ENCODE data around the gene FAM200C. TPM values are rescaled to one million over a fixed set of nuclear protein-coding genes. Genes with fewer than 3 reads are reported as not detected.
A peak's percentile ranks its signal among the peaks of the same experiment; 100 is the strongest.

Gene FAM200C
- total and polyA plus RNA-seq, 7 donors: 0.54 to 8.5 (median 1.4) TPM

- no peak overlapping the region for H3K27ac ChIP-seq
- peaks cover 7% of the 10 kb centered on the region for H3K4me1 ChIP-seq
- 51 to 68% (median 52%) methylated on average over 2 of the region's 2 CpGs for WGBS, 3 donors
- intact Hi-C loops (cut with DNase I): no loop called here
- TF ChIP-seq CTCF (IDR thresholded peaks at IDR 0.05): no peak
- peaks cover 0 to 39% (median 0%) of the 10 kb centered on the region in 3 donors for H3K27me3 ChIP-seq (ENCODE audit: insufficient read depth in 3 of 3, low read length in 2 of 3)
- ATAC-seq: no peak
- H3K36me3 ChIP-seq (ENCODE audit: insufficient read depth in 1 of 2, low read depth in 1 of 2): no peaks in the 10 kb centered on the region
- DNase-seq: no peak
- no peaks in the 10 kb centered on the region for H3K9me3 ChIP-seq
- no peak overlapping the region for H3K4me3 ChIP-seq
Observed at GRCh38 chr5:160367261-160367660, 32.6 kb downstream of the FAM200C start.

- TF ChIP-seq CTCF (IDR thresholded peaks at IDR 0.05): no peak
- intact Hi-C loops (cut with DNase I): no loop called here
- no peak overlapping the region for H3K27ac ChIP-seq
- H3K4me1 ChIP-seq: peaks cover 7% of the 10 kb centered on the region
- no peaks in the 10 kb centered on the region for H3K36me3 ChIP-seq (ENCODE audit: insufficient read depth in 1 of 2, low read depth in 1 of 2)
- H3K4me3 ChIP-seq: no peak overlapping the region
- DNase-seq (no peak), ATAC-seq (no peak)
- H3K27me3 ChIP-seq (ENCODE audit: insufficient read depth in 3 of 3, low read length in 2 of 3): peaks cover 0 to 37% (median 0%) of the 10 kb centered on the region in 3 donors
- 87 to 96% (median 94%) methylated on average over 2 of the region's 2 CpGs for WGBS, 3 donors
- no peaks in the 10 kb centered on the region for H3K9me3 ChIP-seq
Observed at GRCh38 chr5:160366230-160366629, 33.6 kb downstream of the FAM200C start.

GRCh38 chr5:160363660-160364395 lies 36.0 kb downstream of the FAM200C start:
- no peak for ATAC-seq
- H3K4me1 ChIP-seq: no peaks in the 10 kb centered on the region
- intact Hi-C loops (cut with DNase I): no loop called here

GRCh38 chr5:160363211-160363610 lies 36.6 kb downstream of the FAM200C start:
- H3K4me1 ChIP-seq: peaks cover 3% of the 10 kb centered on the region
- H3K4me3 ChIP-seq: no peak overlapping the region
- peak in 1 of 4 donors; percentile 48 for ATAC-seq
- H3K36me3 ChIP-seq (ENCODE audit: insufficient read depth in 1 of 2, low read depth in 1 of 2): no peaks in the 10 kb centered on the region
- peaks cover 0 to 8% (median 0%) of the 10 kb centered on the region in 3 donors for H3K27me3 ChIP-seq (ENCODE audit: insufficient read depth in 3 of 3, low read length in 2 of 3)
- no peaks in the 10 kb centered on the region for H3K9me3 ChIP-seq
- 14 to 43% (median 16%) methylated on average over 3 of the region's 3 CpGs for WGBS, 3 donors
- H3K27ac ChIP-seq: no peak overlapping the region
- no peak for DNase-seq
- intact Hi-C loops (cut with DNase I): no loop called here
- no peak for TF ChIP-seq CTCF (IDR thresholded peaks at IDR 0.05)

More at GRCh38 chr5:160363660-160364395, 36.0 kb downstream of the FAM200C start:
- Histone ChIP-seq H3K4me3 (no peak overlapping the region), H3K27ac (no peak overlapping the region), H3K9me3 (no peaks in the 10 kb centered on the region), H3K36me3 (ENCODE audit: insufficient read depth in 1 of 2, low read depth in 1 of 2) (no peaks in the 10 kb centered on the region), H3K27me3 (ENCODE audit: insufficient read depth in 3 of 3, low read length in 2 of 3) (peaks cover 0 to 14% (median 0%) of the 10 kb centered on the region in 3 donors)
- WGBS, 3 donors: 54 to 67% (median 58%) methylated on average over 13 of the region's 13 CpGs
- DNase-seq: no peak
- no peak for TF ChIP-seq CTCF (IDR thresholded peaks at IDR 0.05)

All from psoas muscle (tissue), 8 donors.